Stimulated activated CD4-positive, alpha-beta T cell treated with anti-CD3 and anti-CD28 coated beads, Interleukin-2, amount 100 ng/mL, for 24 hours (primary cell): ENCODE measurements around the gene PHAF1.

ENCODE experiments used
- DNase-seq, 2 donors: peaks; one replicate each; pipeline ENCODE4 v3.0.0-alpha.2; 2020

PHAF1 gene

DNA sequence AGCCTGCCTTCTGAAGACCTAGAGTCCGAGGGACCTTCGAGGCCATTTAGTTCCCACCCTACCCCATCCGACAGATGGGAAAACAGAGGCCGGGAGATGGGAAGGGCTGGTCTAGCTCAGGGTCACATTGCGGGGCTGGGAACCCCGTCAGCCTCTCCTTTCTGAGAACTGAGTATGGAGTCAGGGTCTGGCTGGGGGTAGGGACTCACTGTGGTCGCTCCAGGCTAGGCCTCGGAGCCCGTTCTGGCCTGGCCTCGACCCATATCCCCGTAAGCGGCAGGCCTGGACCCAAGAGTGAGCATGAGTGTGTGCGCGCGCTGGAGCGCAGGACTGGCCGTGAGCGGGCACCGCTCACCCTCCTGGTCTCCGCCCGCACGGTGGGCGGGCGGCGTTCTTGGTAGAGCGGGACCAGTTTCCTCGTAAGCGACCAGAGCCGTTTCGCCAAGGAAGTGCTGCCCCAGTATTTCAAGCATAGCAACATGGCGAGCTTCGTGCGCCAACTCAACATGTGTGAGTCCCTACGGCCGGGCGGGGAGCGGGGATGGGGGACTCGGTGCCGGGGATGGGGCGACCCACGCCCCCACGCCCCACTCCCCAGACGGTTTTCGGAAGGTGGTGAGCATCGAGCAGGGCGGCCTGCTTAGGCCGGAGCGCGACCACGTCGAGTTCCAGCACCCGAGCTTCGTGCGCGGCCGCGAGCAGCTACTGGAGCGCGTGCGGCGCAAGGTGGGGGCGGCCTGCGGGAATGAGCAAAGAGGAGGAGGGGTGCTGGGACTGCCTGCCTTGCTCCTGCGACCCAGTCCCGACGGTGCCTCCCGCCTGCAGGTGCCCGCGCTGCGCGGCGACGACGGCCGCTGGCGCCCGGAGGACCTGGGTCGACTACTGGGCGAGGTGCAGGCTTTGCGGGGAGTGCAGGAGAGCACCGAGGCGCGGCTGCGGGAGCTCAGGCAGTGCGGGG lies 55.7 kb downstream of the PHAF1 start:
- DNase-seq = no peak

DNA sequence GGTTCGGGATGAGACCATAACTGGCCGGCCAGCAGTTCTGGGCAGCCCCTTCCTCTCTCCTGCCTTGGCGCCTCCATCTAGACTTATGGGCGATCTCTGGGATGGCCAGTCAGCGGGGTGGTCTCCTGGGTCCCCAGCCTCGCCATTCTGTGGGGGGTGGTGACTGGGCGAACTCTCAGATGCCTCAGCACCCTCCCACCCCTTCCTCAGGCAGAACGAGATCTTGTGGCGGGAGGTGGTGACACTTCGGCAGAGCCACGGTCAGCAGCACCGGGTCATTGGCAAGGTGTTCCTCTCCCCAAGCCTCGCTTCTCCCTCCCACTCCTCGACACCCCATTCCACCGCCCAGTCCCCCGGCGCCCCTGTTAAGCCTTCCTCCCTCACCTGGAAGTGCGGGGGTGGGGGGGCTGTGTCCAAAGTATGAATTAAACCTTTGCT lies 56.4 kb downstream of the PHAF1 start:
- DNase-seq = no peak

DNA sequence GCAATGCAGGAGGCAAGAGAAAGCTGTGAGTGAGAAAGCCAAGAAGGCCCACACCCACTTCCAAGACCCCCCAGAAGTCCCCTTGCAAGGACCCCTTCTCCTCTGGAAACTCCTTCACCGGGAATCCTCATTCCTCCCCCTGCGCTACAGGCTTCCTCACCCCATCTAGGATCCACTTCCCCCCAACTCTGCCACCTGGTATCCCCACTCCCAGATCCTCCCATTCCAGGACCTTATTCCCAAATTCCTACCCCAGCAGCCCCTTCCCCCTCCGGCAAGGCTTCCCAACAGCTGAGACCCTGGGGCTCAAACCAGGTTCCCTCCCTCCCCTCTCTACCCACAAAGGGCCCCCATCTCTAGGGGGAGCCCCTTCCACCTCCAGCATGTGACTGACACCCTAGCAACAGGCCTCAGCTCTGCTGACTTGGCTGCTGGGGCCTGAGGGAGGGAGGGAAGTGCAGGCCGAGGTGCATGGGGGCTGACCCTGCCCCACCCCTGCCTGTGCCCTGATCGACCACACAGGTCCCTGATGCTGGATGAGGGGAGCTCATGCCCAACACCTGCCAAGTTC lies 56.9 kb downstream of the PHAF1 start:
- DNase-seq = no peak

DNA sequence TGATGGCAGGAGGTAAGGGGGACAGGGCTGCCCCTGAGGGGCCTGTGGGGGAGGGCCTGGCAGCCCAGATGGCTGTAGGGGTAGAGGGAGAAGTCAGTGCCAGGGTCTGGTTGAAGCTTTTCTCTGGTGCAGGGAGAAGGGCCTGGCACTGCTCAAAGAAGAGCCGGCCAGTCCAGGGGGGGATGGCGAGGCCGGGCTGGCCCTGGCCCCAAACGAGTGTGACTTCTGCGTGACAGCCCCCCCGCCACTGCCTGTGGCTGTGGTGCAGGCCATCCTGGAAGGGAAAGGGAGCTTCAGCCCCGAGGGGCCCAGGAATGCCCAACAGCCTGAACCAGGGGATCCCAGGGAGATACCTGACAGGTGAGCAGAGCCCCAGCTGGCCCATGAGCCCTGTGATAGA lies 57.8 kb downstream of the PHAF1 start:
- DNase-seq = no peak

DNA sequence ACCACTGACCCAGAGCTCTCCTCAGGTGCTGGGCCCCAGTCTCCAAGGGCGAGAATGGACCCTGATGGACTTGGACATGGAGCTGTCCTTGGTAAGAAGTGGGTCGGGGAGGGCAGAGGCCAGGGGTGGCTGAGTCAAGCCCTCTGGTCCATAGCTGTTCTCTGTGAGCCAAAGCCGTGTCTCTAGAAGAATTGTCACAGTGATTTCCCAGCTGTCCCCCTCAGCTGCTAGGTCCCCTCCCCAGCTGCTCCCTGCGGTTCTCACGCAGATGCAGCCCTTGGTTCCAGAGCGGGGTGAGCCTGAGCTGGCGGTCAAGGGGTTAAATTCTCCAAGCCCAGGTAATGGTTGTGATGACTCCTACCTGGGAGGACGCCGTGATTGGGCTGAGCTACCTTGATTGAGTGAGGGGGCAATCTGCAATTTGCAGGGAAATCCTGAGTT lies 59.3 kb downstream of the PHAF1 start:
- DNase-seq = no peak

DNA sequence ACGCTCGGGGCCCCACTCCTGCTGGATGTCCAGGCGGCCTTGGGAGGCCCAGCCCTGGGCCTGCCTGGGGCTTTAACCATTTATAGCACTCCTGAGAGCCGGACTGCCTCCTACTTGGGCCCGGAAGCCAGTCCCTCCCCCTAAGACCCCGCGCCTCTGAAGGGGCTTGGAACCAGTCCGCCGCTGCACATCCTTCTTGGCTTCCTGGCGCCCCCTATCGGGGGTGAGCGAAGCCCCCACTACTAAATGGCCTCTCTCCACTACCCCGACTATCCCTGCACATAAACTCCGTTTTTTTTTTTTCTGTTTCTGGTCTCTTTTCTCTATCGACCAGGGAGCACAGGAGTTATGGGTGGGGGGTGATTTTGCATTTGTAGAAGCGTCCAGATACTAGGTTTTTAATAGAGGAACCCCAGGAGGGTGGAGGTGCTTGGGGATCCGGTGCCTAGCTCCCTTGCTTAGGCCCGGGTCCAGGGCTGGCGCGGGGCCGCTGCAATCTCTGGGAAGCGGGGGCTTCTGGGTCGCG lies 60.0 kb downstream of the PHAF1 start:
- peak; percentile 52 to 58 for DNase-seq

DNA sequence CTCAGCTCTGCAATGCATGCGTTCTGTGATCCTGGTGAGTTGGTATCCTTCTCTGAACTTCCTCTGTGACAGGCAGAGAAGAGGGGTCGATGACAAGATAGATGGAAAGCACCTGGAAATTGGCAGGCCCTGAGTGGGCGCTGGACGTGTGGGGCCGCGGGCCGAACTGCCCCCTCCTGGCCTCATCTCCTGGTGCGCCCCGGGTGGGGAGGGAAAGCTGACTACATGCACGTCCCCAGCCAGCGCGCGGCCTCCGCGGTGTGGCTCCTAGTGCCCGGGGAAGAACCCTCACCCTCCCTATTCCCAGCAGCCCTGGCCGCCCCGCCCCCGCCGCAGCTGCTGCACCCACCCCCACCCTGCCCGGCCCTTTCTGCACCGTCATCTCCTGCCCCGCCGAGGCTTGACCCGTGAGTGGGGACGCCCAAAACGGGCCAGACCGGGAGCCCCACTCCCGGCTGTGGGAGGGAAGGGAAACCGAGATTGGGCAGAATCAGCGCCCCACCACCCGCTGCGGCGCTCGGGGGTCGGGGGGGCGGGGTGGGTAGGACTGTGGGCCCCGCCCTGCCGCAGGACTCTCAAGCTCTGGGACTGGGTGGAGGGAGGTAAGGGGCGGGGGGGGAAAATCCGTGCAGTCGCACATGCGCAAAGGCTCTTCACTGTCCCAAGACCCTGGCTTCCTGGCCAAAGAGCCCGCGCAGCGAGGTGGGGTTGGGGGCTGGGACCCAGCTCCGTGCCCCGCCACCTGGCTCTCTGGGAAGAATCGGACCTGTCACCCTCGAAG lies 60.6 kb downstream of the PHAF1 start, which contains the start of gene NOL3:
NOL3 (plus strand) TSS at position 371 of the 781 bp plus-strand sequence.
- DNase-seq = peak; percentile 43 to 71

DNA sequence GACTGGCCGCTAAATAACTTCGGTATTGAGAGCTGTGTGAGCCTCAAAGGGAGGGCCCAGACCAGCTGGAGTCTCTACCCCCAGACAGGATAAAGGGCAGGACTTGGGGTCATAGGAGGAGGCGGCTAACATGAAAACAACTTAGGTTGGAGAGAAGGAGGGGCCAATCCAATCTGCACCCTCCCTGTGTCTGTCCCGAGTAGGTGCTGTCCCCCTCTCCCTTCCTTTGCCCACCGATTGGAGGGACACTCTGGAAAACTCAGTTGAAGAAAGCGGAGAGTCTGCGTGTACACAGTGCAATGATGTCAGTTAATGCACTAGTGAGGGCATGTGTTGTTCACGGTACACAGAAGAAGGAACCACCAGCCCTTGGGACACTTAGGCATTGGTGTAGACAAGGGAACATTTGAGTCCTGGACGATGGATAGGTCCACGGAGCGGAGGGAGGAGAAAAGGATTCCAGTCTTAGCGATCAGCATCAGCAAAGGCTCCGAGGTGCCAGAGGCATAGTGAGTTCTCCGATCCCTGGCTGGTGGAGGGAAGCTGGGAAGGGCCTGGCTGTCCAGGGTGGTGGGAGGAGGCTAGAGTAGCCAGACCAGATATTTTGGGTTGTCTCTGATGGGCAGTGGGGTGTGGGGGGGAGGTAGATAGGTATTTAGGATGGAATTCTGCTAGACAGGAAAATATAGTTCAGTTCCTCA lies 61.4 kb downstream of the PHAF1 start:
- no peak for DNase-seq

DNA sequence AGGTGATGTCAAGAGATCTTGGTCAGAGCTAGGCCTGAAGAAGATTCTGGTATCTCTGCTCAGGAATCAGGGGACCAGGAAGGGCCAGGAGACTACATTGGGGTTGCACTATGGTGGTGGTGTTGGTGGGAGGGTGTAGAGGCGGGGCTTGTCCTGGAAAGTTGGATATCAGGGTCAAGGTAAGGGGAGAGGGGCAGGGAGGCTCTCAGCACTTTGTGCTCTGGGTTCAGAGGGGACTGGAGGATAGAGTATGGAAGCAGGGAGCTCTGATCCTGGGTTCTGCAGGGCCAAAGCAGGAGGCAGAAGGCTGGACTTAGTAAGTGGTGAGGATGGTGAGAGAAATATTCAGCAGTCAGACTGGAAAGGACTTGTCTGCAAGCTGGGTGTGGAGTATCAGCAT lies 63.6 kb downstream of the PHAF1 start:
- DNase-seq = no peak

DNA sequence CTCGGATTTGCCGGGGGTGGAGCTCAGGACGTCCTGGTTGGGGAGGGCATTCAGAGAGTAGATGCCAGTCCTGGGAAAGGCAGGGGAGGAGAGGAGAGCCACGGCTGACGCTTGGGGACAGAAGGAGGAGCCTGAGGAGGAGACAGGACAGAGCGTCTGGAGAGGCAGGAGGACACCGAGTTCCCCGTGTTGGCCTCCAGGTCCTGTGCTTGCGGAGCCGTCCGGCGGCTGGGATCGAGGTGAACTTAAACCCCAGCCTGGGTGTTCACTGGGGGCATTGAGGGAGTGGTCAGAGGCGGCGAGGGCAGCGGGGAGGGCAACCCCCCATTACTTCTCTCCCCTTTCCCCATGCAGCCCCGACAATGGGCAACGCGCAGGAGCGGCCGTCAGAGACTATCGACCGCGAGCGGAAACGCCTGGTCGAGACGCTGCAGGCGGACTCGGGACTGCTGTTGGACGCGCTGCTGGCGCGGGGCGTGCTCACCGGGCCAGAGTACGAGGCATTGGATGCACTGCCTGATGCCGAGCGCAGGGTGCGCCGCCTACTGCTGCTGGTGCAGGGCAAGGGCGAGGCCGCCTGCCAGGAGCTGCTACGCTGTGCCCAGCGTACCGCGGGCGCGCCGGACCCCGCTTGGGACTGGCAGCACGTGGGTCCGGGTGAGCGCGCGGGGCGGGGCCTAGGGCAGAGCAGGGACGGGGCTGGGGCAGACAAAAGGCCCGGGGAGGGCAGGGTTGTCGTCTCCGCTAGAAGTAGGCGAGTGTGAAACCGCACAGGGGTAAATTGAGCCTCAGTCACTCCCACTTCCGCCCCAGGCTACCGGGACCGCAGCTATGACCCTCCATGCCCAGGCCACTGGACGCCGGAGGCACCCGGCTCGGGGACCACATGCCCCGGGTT lies 64.3 kb downstream of the PHAF1 start:
- peak; percentile 60 to 73 for DNase-seq

DNA sequence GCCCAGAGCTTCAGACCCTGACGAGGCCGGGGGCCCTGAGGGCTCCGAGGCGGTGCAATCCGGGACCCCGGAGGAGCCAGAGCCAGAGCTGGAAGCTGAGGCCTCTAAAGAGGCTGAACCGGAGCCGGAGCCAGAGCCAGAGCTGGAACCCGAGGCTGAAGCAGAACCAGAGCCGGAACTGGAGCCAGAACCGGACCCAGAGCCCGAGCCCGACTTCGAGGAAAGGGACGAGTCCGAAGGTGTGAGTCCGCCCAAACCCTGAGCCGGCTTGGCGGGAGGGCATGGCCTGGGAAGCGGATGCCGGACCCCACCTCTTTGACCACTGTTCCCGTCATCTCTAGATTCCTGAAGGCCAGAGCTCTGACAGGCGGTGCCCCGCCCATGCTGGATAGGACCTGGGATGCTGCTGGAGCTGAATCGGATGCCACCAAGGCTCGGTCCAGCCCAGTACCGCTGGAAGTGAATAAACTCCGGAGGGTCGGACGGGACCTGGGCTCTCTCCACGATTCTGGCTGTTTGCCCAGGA lies 65.0 kb downstream of the PHAF1 start:
- DNase-seq = no peak

DNA sequence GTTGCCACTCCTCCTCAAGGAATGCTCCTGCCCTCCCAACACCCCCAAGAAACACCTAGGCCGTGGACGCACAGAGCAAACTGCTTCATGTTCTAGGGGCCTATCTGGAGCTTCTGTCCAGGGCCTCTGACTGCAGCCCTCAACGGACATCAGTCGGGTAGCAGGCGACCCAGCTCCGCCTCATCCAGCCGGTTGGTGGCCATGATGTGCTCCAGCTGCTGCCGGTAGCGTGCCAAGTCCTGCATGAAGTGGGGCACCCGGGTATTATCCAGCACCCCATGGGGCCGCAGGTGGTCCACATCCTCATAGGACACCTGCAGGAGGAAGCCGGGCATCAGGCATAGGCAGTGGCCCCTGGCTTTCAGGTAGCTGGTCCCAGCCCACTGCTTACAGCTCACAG lies 66.9 kb downstream of the PHAF1 start:
- no peak for DNase-seq

DNA sequence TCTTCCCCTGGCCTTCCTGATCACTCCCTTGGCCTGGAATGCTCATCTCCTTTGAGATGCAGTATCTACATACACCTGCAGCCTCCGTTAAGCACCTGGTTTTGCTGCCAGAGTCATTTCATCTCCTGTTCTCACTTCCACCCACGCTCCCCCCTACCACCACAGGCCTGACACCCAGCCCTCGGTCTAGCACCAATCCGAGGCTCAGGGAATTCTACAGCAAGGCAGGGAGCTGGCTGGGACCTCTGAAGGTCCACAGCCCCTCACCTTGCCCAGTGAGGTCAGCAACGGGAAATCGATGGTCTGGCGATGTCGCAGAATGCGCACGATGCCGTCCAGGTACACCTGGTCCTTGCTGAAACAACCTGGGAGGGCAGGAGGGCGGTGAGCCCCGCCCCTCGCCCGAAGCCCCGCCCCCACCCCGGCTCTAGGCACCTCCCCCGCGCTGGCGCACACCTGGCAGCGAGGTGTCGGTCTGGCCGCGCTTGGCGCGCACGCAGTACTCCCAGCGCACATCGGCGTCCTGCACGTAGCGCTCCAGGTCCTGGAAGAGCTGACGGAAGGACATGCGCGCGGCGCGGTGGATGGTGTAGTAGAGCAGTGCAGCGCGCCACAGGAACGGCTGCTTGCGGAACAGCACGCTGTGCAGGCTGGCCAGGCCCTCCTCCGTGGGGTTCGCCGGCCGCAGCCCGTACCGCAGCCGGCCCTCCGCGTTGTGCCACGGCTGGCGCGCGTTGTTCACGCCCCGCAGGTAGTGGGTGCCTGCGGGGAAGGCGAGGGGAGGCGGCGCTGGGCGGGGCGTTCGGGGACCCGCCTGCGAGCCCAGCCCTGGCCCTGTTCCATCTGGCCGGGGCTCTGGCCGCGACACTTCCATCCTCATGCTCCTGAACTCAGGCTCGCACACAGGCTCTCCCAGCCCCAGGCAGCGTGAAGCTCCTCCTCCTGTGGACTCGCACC lies 68.3 kb downstream of the PHAF1 start:
- DNase-seq = peak; percentile 48 to 57

DNA sequence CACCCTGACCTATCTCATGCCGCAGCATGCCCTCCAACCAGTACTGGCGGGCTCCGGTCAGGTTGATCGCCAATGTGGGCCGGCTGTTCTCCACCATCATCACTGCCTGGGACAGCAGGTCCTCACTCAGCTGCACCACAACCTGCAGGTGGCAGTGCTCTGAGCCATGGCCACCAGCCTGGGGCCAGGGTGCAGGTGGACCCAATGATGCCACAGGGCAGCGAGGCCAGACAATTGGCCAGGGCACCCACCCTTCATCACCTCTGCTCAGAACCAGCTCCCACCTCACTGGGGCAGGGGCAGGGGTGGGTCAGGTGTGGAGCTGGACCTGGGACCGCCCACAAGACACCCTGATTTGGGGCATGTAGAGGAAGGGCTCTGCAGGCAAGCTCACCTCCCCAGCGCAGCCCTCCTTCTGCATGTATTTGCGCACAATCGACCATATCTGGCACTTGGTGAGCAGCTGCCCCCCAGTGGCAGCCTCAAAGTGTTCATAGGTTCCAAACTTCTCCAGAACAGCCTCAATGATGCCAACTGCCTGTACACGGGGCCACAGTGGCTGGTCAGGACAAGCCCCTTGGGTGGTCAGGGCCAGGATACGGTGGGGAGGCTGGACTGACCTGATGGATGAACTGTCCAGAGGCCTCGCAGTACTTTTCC lies 69.8 kb downstream of the PHAF1 start:
- DNase-seq = no peak

DNA sequence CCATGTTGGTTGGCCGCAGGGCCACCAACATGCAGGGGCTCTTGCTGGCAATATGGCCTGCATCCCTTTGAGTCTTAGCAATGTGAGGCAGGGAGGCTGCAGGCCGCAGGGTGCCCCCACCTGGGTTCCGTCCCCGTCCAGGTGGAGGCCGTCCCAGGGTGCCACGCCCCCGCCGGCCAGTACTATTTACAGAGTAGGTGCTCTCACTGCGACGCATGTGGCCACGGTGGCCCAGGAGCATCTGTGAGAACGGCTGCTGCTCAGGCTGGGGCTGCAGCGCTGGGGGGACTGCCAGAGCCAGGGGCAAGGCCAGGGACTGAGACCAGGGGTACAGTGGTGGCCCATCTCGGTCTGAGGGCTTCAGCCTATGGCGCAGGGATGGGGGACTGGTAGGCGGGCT lies 70.4 kb downstream of the PHAF1 start:
- no peak for DNase-seq

DNA sequence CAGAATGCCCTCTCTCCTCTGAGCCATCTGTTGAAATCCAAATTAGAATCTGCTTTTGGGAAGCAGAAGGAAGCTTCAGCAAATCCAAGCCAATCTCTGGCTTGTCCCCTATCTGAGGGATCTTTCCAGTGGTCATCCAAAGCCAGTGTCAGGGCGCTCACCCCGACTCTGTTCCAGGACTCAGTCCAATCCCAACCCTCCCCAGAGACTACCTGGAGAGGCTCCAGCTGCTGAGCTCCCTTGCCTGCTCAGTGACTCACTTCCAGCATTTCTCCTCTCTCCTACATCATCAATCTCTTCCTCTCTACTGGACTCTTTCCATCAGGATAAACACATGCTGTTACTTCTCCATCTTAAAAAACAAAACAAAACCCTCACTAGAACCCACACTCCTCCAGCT lies 71.6 kb downstream of the PHAF1 start:
- DNase-seq = no peak

DNA sequence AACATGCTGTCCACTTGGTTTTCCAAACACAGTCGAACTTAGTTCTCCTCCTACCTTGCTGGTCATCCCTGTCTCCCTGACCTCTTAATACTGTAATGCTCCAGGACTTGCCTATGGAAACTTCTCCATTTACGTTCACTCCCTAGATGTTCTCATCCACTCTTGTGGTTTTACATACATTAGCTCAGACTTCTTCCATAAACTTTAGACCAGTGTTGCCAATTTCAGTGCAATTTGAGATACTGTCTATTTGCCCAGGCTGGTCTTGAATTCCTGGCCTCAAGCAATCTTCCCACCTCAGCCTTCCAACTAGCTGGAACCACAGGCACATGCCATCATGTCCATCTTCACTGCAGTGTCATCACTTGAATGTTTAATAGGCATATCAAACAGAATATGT lies 72.5 kb downstream of the PHAF1 start:
- DNase-seq = no peak

DNA sequence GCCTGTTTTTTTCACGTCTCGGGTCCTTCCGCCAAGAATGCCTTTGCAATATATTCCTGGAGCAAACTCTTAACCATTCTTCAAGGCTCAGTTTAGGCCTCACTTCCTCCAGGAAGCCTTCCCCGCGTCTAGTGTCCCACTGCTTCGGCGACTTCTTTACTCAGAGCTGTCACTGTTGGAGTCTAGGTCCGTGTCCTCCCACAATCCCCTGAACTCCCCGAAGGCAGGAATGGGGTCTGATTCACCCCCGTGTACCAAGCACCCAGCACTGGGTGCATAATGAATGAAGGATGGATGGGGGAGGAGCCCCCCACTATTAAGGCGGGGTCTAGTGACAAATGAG lies 73.5 kb downstream of the PHAF1 start:
- no peak for DNase-seq

DNA sequence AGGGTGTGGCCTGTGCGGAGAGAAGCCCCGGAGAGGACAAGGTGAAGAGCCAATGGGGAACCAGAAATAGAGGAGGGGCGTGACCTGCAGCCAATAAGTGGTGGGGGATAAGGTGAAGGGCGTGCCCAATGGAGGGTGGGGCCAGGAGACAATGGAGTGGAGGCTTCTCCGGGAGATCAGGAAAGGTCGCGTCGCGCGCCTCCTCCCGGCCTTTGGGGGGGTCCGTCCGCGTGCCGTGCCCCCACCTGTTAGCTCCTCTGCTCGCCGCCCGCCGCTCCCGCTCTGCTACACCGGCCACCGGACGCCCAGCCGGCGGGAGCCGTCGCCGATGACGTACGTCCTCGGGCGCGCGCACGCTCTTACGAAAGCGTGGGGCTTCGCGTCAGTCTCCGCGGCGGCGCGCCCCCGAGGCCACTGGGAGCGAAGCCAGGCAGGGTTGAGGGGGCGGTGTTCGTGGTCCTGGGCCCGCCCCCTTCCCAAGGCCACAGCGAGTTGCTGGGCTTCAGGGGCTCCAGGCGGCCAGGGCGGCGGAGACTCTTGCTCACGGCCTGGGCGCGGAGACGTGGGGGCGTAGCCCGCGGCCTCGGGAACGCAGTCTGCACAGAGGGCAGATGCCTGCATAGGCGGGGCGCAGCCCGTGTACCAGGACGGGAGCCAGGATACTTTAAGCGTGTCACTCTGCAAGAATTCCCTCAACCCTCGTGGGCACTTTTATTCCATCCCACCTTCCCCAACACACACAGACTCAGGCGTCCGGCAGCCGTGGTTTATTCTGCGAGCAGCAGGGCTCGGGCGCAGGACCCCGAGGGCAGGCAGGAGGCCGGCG lies 74.1 kb downstream of the PHAF1 start, which contains the start of gene MATCAP1:
MATCAP1 (minus strand) TSS at position 337 of the 826 bp plus-strand sequence. CDS start 3,353 bp downstream, outside the sequence.
- DNase-seq = peak; percentile 93 to 95
